ENCODE measurements around the gene POLR2H.

POLR2H gene

DNA sequence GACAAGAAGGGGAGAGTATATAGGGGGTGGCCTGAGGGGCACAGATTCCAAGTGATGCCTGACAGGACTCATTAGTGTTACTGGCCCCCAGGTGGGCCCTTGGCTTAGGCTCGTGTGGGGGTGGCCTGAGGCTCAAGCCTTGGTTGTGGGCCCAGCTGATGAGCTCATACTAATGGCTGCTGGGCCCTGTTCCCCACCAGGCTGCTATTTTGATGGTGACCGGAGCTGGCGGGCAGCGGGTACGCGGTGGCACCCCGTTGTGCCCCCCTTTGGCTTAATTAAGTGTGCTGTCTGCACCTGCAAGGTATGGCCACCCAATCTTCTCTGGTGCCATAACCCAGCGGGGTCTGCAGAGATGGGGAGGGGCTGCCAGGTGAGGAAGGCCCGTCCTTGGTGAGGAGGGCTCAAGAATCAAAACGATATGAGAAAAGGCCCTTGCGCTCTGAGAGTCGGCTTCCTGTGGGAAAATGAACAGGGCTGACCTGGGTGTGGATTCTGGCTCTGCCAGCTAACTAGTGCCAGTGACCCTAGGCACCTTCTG, 25.7 kb downstream of the POLR2H start:
- DNase-seq (ENCODE audit: low read depth) = no peak

DNA sequence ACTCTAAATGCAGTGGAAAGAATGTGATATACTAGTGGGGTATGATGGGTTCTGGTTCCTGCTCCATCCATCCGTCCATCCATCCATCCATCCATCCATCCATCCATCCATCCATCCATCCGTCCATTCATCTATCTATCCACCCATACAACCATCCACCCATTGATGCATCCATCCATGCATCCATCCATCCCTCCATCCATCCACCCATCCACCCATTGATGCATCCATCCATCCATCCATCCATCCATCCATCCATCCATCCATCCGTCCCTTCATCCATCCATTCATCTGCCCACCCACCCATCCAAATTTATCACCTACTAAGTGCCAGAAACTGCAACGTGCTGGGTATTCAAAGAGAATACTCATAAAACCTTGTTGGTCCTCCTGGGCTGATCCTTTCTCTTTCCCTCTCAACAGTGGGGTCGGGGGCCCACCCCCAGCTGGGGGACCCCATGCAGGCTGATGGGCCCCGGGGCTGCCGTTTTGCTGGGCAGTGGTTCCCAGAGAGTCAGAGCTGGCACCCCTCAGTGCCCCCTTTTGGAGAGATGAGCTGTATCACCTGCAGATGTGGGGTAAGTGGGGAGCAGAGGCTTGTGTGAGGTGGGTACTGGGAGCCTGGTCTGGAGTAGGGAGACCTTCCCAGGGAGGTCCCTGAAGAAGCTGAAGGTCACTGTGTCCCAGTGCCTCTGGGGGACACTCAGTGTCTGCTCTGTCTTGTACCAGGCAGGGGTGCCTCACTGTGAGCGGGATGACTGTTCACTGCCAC, 26.8 kb downstream of the POLR2H start:
- no peak for DNase-seq (ENCODE audit: low read depth)

GRCh38 chr3:184388936-184389230, 27.4 kb downstream of the POLR2H start:
- DNase-seq (ENCODE audit: low read depth) = no peak

- DNase-seq (ENCODE audit: low read depth) = no peak
These were observed 27.9 kb downstream of the POLR2H start for GRCh38 chr3:184389384-184389783.

GRCh38 chr3:184389935-184390528, 28.5 kb downstream of the POLR2H start:
- DNase-seq (ENCODE audit: low read depth) = no peak

DNA sequence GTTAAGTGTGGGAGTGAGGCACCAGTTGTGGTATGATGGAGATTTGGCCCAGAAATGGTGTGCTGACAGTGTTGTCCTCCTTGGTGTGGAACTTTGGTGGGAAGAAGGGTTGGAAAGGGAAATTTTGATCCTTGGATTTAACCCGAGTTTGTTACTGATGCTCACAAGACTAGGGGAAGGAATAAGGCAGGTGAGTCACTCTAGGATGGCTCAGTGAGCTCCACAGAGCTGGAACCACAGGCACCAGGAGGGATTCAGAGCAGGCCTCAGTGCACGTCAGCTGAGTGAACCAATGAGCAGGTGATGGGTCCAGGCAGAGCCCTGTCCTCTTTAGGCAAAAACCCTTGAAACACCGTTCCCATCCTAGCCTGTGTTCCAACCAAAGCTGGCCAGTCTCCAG, 29.8 kb downstream of the POLR2H start:
- DNase-seq (ENCODE audit: low read depth) = no peak

DNA sequence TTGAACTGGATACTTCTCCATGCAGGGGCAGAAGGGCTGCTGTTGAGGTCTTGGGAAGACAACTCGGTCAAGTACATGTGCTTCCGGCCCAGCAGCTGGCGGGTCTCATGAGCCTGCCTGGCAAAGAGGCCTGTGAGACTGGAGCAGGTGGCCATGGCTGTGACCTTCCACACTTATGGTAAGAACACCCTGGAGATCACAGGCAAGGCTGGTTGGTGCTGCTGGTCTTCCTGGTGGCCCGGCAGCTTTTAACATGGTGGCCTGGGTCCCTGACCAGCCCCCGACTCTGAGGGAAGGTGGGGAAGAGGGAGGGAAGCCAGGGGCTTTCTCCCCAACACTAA, 33.8 kb downstream of the POLR2H start:
- no peak for DNase-seq (ENCODE audit: low read depth)

DNA sequence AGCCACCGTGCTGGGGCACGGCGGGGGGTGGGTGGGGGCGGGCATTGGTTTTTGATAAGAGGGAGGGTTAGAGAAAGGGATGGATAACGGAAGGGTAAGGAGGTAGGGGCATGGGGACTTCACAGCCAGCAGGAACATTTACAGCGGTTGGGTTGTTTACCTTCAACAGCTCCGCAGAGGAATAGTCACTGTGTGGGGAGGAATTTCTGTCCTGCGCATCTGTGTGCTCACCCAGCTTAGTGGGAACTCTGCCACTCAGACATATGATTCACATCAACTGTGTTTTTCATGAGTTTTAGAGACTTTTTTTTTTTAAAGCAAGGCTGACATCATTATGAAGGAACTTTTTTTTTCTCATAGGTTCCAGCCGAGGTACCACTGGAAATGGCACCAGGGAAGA, 37.9 kb downstream of the POLR2H start:
- DNase-seq (ENCODE audit: low read depth) = no peak

DNA sequence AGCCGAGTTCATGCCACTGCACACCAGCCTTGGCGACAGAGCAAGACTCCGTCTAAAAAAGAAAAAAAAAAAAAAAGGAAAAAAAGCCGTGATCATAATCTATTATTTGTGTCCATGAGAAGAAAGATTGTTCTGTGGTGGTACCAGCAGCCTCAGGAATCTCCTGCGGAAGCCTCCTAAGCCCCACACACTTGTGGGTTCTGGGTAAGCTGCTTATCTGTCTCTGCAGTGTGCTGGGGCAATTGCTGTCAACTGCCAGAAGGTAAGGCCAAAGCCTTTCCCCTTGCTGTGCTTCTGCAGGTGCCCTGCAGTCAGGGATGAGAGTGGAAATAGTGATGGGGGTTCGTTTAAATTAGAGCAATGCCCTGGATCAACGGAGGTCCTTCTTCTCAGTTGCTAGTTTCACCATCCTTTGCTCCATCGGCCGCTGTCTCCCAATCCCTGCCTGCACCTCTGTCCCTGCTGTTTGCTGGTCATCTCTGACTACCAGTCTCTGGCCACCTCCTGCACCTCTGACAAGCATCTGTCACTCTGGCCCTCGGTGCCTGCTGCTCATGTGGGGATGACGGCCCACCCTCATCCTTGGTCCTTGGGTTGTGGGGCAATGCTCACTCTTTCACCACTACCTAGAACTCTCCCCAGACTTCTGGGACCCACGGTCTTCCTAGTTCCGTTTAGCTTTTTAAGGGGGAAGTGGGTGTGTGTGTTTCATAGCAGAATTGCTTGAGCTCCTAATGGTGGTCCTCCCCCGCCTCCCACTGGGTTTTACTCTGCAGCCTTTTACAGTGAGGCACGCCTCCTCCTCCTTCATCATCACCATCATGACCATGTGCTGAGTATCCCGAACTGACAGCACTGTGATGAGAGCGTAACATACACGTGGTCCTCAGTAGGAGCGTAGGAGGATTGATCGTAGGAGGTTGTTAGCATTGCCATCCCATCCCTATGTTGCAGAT, 43.8 kb downstream of the POLR2H start:
- no peak for DNase-seq (ENCODE audit: low read depth)

- DNase-seq (ENCODE audit: low read depth) = no peak
These were observed 47.9 kb downstream of the POLR2H start for GRCh38 chr3:184409331-184409926.

DNA sequence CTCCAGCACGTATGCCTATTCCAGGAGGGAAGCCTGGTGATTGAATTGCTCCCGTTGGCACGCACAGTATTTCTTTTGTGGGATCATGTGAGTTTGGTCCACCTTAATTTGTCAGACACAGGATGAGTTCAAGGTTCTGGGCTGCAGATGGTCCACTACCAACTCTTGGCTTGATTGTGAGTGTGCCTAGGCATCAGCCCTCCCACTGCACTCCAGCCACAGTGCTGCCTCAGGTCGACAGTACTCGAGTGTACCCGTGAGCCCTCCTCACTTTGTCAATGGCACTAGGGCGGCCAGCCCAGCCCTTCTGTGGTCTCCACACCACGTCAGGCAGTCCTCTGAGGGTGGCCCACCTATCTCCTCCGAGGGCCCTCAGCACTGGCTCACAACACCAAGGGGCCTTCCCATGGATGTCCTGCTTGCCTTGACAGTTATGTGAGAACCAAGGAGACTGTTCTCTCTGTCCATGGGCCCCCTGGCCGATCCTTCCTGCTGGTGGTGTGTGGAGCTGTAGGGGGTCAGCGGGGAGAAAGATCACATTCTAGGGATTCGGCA, 48.5 kb downstream of the POLR2H start:
- no peak for DNase-seq (ENCODE audit: low read depth)

DNA sequence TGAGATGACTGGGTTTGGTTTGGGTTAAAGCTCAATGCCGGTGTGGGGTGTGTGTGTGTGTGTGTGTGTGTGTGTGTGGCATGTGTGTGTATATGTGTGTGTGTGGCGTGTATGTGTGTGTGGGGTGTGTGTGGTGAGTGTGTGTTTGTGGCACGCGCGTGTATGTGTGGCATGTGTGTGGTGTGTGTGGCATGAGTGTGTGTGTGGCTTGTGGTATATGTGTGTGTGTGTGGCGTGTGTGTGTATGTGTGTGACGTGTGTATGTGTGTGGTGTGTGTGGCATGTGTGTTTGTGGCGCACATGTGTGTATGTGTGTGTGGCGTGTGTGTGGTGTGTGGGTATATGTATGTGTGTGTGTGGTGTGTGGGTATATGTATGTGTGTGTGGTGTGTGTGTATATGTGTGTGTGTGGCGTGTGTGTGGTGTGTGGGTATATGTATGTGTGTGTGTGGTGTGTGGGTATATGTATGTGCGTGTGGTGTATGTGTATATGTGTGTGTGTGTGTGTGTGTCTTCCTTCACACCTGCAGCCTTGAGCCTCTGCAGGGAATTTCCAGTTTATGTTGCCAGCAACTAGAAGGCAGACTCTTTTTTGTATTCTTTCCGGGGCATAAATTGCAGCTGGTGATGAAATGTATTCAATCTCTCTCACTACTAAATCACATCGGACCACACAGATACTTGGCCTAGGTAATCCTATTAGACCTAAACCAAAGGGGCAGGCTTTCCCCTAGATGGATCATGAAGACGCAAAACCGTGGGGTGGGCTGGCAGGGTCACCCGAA, 53.1 kb downstream of the POLR2H start:
- no peak for DNase-seq (ENCODE audit: low read depth)

GRCh38 chr3:184415203-184415490, 53.6 kb downstream of the POLR2H start:
- DNase-seq (ENCODE audit: low read depth) = no peak

- DNase-seq (ENCODE audit: low read depth) = peak; percentile 46
These were observed 56.3 kb downstream of the POLR2H start for GRCh38 chr3:184417619-184418327.
